GM19397 (cell line): Measurements from ENCODE around the gene EFHC1.

Experiments
- ATAC-seq: cut with Tn5 transposase; IDR thresholded peaks from one replicate; pipeline ENCODE4 v1.9.1; 2021; ENCODE audit warnings: mild to moderate bottlenecking, moderate library complexity; ENCODE audit not compliant: unreplicated experiment

EFHC1 gene

DNA sequence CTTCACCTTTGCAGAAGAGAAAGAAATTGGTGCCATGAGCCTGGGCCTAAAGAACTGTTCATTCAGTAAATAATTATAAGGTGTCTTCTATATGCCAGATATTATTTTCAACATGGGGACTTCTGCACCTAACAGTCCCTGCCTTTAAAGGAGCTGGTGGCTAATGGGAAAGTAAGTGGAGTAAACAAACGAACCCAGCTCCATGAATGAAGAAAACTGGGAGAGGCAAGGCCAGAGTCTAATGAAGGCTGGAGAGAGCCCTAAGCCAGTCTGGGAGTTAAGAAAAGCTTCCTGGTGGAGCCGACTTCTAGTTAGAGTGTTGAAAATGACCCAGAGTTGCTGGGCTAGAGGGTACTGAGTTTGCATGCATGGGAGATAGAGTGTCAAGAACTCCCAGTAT is 24.2 kb upstream of the EFHC1 start:
- ATAC-seq = no peak

DNA sequence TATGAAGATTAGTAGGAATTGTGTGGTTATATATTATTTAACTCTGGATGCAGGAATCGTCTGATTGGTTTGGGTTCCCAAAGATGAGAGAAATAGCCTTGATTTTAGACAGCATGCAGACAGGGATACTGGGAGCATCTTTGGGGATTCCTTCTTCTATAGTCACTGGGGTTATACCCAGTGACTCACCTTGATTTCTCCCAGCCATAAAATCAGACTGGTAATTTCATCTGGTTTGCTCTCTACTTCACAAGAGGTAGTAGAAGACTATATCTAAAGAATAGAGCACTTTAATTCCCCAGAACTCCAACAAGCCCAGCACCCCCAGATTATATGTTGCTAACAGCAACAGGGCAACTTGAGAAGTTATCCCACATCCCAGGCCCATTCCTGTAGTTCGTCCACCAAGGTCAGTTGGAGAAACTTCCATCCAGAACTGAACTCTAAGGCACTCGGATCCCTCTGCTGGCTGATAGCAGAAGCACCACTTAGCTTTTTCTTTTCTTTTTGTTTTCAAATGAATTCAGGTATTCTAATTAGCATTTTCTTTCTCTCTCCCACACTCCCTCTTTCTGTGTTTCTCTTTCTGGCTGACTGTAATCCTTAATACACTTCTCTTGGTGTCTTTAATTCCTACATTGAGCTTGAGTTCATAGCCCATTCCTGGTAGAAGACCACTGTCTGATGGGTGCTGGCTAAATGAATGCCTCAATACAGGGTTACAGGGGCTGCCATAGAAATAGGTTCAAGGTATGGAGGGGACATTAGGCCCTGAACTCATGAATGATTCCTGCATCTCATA is 20.4 kb upstream of the EFHC1 start:
- no peak for ATAC-seq

GRCh38 chr6:52400313-52401041 is 19.7 kb upstream of the EFHC1 start:
- no peak for ATAC-seq

DNA sequence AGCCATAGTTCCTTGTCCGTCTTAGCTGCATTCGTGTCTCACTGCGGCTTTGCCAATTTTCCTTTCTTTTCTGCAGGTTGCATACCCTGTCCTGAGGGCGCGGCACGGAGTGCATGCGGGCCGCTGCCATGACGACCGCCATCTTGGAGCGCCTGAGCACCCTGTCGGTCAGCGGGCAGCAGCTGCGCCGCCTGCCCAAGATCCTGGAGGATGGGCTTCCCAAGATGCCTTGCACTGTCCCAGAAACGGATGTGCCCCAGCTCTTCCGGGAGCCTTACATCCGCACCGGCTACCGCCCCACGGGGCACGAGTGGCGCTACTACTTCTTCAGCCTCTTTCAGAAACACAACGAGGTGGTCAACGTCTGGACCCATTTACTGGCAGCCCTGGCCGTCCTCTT is 17.1 kb upstream of the EFHC1 start:
- ATAC-seq = no peak

DNA sequence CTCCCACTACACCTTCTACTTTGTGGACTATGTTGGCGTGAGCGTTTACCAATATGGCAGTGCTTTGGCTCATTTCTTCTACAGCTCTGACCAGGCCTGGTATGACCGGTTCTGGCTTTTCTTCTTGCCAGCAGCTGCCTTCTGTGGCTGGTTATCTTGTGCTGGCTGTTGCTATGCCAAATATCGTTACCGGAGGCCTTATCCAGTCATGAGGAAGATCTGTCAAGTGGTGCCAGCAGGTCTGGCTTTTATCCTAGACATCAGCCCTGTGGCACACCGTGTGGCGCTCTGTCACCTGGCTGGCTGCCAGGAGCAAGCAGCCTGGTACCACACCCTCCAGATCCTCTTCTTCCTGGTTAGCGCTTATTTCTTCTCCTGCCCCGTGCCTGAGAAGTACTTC is 16.5 kb upstream of the EFHC1 start:
- no peak for ATAC-seq

DNA sequence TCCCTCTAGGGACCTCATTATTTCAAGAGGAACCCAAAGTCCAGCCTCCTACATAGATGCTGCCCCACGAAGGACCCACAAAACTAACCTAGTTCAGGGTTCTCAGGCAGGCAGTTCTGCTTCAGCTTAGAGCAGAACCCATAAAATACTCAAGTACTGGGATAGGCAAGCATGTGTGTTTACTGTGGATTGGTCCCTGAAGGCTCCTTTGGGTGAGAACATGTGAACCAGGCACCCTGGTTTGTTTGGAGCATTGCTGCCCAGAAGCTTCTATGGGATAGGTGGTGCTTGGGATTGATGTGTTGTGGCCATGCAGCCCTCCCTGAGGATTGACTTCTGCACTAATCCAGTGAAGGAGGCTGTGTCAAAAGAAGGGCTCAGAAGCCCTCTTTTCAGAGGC is 14.9 kb upstream of the EFHC1 start:
- no peak for ATAC-seq

DNA sequence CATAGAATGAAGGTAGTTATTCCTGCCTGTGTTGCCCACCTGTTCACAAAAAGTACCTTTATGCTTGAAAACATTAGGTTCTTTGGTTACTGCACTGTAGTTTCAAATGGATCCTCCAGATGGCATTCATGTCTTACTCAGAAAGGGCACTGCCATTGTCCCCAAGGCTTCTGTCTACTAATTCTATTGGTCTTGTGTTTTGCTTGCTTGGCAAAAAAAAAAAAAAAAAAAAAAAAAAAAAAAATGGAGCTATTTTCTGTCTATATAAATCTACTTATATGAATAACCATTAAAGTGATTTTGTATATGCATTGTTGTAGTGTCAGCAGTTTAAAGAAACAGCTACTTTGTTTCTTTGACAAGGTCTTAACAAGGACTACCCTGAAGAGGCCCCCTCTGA is 12.7 kb upstream of the EFHC1 start:
- ATAC-seq = no peak

- no peak for ATAC-seq
These were observed 10.6 kb upstream of the EFHC1 start for GRCh38 chr6:52409499-52409898.

GRCh38 chr6:52410979-52411378 is 9.2 kb upstream of the EFHC1 start:
- no peak for ATAC-seq

DNA sequence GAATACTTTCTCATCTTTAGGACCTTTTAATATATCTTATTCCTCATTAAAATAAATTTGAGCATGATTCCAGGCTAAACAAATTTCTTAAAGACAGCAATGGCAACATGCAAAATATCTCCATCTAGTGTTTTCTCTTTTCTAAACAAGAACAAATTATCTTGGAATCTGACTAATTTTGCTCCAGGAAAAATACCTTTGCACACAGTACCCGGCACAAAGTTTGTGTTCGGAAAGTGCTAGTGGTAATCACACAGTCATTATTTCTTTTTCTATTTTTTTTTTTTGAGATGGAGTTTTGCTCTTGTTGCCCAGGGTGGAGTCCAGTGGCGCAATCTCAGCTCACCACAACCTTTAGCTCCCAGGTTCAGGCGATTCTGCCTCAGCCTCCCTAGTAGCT is 8.2 kb upstream of the EFHC1 start:
- no peak for ATAC-seq

- ATAC-seq = no peak
These were observed 4.8 kb upstream of the EFHC1 start for GRCh38 chr6:52415333-52415732.

DNA sequence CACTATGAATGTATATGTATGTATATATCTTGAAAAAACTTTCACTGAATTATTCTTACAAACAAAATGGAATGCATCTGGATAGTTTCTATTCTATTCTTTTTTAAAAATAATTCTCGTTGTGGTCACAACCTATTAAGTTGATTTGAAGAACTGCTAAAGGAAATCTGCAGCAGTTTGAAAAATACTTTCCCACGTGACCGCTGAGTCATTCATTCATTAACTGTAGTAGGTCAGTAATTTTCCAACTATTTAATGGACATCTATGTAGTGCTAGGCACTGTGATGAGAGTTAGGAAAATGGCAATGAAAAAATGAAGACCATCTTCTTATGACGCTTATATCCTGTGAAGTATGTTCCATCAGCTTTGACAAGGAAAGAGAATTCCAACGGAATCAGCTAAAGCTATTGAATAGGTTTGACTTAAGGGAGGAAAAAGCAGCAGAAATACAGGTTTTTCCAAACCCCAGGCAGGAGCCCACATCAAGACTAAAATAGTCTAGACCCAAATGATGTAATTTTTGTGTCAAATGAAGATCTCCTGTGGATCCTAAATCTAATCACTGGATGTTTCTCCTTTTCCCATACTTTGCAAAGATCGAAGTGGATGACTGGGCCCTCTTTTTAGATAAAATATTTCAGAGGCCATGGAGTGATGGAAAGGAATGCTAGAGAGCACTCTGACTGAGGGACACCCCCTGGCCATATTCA is 4.1 kb upstream of the EFHC1 start:
- no peak for ATAC-seq

DNA sequence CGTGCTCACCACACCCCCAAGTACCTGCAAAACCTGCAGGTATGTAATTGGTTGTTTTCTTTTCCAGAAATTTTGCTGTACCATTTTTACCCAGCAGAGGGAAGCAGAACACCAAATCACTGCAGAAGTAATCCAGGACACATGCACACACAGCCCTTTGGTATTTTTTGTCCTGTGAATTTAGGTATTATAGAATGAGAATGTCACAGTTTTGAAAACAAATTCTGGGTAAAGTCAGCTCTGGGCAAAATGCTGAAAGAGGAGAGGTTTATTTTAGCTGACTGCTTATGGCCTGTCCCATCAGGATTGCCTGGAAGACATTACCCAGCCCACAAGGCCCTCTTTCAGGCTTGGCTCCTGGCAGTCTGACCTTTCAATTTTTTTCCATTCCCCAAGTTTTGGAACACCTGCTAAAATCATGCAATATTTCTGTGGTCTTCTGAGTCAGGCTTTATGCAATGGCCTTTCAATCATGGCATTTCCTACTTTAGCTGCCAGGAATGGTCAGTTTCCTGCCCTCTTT is 3.5 kb upstream of the EFHC1 start:
- no peak for ATAC-seq

DNA sequence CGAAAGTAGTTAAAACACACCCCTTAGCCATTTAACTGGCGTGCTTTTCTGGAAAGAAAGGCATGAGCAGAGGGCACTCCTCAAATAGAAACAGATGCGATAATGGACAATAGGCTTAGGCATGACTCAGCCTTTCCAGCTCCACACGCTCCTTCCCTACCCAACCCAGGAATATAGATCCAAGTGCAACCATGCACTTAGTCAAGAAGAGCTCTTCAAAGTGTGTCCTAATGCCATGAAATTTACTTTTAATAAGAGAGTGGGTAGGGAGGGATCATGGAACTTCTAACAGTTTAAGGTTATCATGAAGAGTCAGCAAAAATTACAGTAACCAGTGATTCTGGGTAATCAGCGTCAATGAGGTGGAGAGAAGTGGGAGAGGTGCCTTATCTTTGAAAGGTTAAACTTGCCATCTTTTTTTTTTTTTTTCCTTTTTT is 2.4 kb upstream of the EFHC1 start:
- ATAC-seq = no peak

DNA sequence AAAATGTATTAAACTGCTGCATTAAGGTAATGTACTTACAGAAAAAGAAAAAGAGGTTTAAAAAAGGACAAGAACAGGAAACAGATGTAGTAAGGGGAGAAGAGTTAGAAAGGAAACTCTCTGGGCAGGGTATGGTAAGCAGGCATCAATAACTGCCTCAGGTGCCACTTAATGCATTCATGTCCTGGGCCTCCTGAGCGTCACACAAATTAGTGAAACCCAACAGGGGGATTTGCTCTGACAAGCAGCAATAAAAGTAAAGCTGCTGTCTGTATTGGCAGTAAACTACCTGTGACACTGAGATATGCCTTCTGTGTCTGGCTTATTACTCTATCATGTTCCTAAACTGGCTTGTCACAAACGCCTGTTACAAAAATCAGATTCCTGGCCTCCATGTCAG is 1.5 kb upstream of the EFHC1 start:
- no peak for ATAC-seq

- ATAC-seq = no peak
These were observed 671 bp downstream of the EFHC1 start for GRCh38 chr6:52420668-52421358.

DNA sequence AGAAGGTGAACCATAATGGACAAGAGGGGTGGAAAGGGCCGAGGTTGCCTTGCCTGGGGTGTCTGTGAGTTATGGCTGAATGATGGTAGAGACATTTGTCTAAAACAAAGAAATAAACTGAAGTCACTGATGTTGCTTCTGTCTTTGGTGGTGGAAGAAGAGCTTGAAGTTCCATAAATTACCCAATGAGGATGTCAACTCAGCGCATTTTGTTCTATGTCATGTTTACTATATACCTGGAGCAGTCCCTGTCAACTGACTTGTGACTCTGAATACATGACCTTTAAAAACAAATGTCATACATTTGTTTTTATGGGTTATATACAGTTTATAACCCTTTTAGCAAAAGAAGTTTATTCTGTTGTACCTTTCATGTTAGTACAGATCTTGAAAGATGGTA is 2.0 kb downstream of the EFHC1 start:
- no peak for ATAC-seq

DNA sequence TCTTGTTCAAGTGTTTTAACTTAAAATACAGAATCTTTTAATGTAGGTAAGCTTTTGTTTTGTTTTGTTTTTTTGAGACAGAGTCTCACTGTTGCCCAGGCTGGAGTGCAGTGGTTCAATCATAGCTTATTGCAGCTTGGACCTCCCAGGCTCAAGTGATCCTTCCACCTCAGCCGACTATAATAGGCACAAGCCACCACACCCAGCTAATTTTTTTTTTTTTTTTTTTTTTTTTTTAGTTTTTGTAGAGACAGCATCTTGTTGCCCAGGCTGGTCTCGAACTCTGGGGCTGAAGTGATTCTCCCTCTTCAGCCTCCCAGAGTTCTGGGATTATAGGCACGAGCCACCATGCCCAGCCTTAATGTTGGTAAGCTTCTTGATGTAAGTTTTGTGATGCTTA is 3.3 kb downstream of the EFHC1 start:
- no peak for ATAC-seq

- ATAC-seq = no peak
These were observed 3.8 kb downstream of the EFHC1 start for GRCh38 chr6:52423971-52424381.

DNA sequence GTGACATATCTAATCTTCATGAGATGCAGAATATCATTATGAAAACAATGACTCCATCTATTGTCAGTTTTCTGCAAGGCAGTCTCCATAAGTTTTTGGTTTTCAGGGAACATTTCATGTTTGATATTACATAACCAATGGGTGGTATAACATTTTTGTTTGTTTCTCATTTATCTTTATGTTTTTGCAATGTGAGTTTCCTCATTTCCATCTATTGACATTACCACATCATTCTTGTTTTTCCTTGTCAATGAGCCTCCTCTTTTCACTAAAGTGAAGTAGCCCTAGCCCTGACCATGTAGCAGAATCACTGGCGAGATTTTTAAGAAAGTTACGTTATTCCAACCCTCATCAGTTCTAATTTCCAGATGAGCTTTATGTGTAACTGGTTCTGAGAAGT is 4.4 kb downstream of the EFHC1 start:
- no peak for ATAC-seq

DNA sequence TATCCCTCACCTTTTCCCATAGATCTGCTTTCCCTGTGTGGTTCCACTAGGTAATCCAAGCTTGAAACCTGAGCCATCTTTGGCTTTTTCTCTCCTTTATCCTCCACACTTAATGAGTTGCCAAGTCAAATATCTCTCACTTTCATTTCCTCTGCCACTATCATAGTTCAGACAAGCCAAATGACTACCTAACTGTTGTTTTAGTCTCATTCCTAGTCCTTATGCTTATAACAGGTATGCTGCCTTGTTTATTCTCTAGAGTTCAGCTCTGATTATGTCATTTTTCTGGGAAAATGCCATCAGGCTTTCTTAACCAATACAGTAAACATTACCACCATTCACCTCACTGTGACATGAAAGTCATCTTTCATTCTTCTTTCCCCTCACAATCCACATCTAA is 6.5 kb downstream of the EFHC1 start:
- peak; percentile 50 for ATAC-seq
